SK-N-SH (cell line): Measurements from ENCODE around the gene ISLR. TPM values are rescaled to one million over a fixed set of nuclear protein-coding genes. Genes with fewer than 3 reads are reported as not detected.

Source experiments
- CTCF ChIA-PET: fragments of 300-600, 350-600 bp; formaldehyde crosslinking; extraction: SDS; loops from one replicate; lab custom pipeline; 2021; lab: Yijun Ruan, JAX
- POLR2A ChIA-PET: fragments of 350-600 bp; sonication (Branson Sonifier 250); formaldehyde crosslinking; extraction: SDS; loops from one replicate; lab custom pipeline; 2020; ENCODE audit warnings: antibody characterized with exemption, inconsistent platforms; lab: Yijun Ruan, JAX
- DNase-seq: peaks from one replicate; pipeline ENCODE4 v3.0.0; 2012
- H2AFZ ChIP-seq: fragments of 200-600 bp; sonication (generic); 2 replicates; pipeline ENCODE4 v1.8.1; 2016; ENCODE audit warnings: antibody characterized with exemption, mild to moderate bottlenecking, low read depth
- H3F3A ChIP-seq: fragments of 200-600 bp; sonication (generic); replicated peaks from 2 replicates; pipeline ENCODE3; 2016; ENCODE audit warnings: antibody characterized with exemption, mild to moderate bottlenecking; ENCODE audit not compliant: insufficient read depth
- H3K27ac ChIP-seq, 2 experiments: fragments of 200-500 bp in 1 of 2; fragments of 200-600 bp in 1 of 2; sonication (Bioruptor generic) in 1 of 2; sonication (generic), shearing (Covaris generic) in 1 of 2; 2 replicates each; pipeline versions ENCODE4 v1.5.1 to v1.6.1; 2014 to 2016; ENCODE audit warnings: low read depth in 2 of 2, inconsistent platforms in 1 of 2, low read length in 1 of 2, mild to moderate bottlenecking in 1 of 2, mixed read lengths in 1 of 2
- H3K27me3 ChIP-seq: fragments of 200-600 bp; sonication (generic), shearing (Covaris generic); 2 replicates; pipeline ENCODE4 v1.6.1; 2016; ENCODE audit warnings: mixed run types; ENCODE audit not compliant: insufficient read depth
- H3K36me3 ChIP-seq, 2 experiments: fragments of 200-500 bp in 1 of 2; fragments of 200-600 bp in 1 of 2; sonication (Bioruptor generic) in 1 of 2; sonication (generic) in 1 of 2; replicated peaks in 1 of 2; 2 replicates each; pipeline versions ENCODE3 to v1.5.1; 2014 to 2016; ENCODE audit warnings: low read length in 1 of 2, mild to moderate bottlenecking in 1 of 2; ENCODE audit not compliant: insufficient read depth in 2 of 2, control insufficient read depth in 1 of 2
- H3K4me1 ChIP-seq, 2 experiments: fragments of 200-500 bp in 1 of 2; fragments of 200-600 bp in 1 of 2; sonication (Bioruptor generic) in 1 of 2; sonication (generic), shearing (Covaris generic) in 1 of 2; 2 replicates each; pipeline versions ENCODE4 v1.5.1 to v1.6.1; 2014 to 2016; ENCODE audit warnings: low read depth in 1 of 2, low read length in 1 of 2, mixed run types in 1 of 2; ENCODE audit not compliant: insufficient read depth in 2 of 2, control insufficient read depth in 1 of 2
- H3K4me2 ChIP-seq: fragments of 200-600 bp; sonication (generic), shearing (Covaris generic); 2 replicates; pipeline ENCODE4 v1.6.1; 2017; ENCODE audit warnings: mixed run types
- H3K4me3 ChIP-seq, 2 experiments: fragments of 200-500 bp in 1 of 2; fragments of 200-600 bp in 1 of 2; sonication (Bioruptor generic) in 1 of 2; sonication (generic), shearing (Covaris generic) in 1 of 2; 2 replicates each; pipeline versions ENCODE4 v1.5.1 to v1.8.1; 2014 to 2016; ENCODE audit warnings: low read depth in 2 of 2, inconsistent platforms in 1 of 2, low read length in 1 of 2, mild to moderate bottlenecking in 1 of 2, mixed read lengths in 1 of 2, moderate library complexity in 1 of 2
- H3K79me2 ChIP-seq: fragments of 200-600 bp; sonication (generic); 2 replicates; pipeline ENCODE4 v1.8.1; 2017; ENCODE audit warnings: mild to moderate bottlenecking; ENCODE audit not compliant: insufficient read depth
- H3K9ac ChIP-seq: fragments of 200-600 bp; sonication (generic); 2 replicates; pipeline ENCODE4 v1.6.1; 2017; ENCODE audit warnings: mixed run types
- H3K9me2 ChIP-seq: fragments of 200-600 bp; sonication (generic); 2 replicates; pipeline ENCODE4 v1.6.1; 2017; ENCODE audit warnings: mixed run types
- H3K9me3 ChIP-seq: fragments of 200-600 bp; sonication (generic); 2 replicates; pipeline ENCODE4 v1.6.1; 2017; ENCODE audit warnings: mixed run types, mild to moderate bottlenecking, moderate library complexity
- H4K20me1 ChIP-seq: fragments of 200-600 bp; sonication (generic); 2 replicates; pipeline ENCODE4 v1.6.1; 2017; ENCODE audit warnings: mild to moderate bottlenecking, mixed run types; ENCODE audit not compliant: insufficient read depth
- CHD2 ChIP-seq: fragments of 150-350 bp; IDR thresholded peaks from 2 replicates; pipeline ENCODE4 v1.6.1; 2018; ENCODE audit warnings: low read length; ENCODE audit not compliant: partially characterized antibody
- ELF1 ChIP-seq: IDR thresholded peaks from 2 replicates; pipeline ENCODE4 v1.4.0; 2012
- EZH2phosphoT487 ChIP-seq: fragments of 200-600 bp; sonication (generic); IDR thresholded peaks from 2 replicates; pipeline ENCODE4 v1.6.1; 2017; ENCODE audit warnings: low read depth, mixed run types, mild to moderate bottlenecking, antibody characterized with exemption, moderate library complexity, borderline replicate concordance
- FOSL2 ChIP-seq: IDR thresholded peaks from 2 replicates; pipeline ENCODE4 v1.4.0; 2012; ENCODE audit warnings: low read depth, mild to moderate bottlenecking, moderate library complexity, borderline replicate concordance
- FOXJ3 ChIP-seq: sonication (generic); formaldehyde crosslinking; IDR thresholded peaks from 2 replicates; pipeline ENCODE4 v1.5.1; 2020; ENCODE audit warnings: mild to moderate bottlenecking, missing genetic modification reagents
- GABPA ChIP-seq: IDR thresholded peaks from 2 replicates; pipeline ENCODE4 v1.4.0; 2012; ENCODE audit warnings: low read depth, mild to moderate bottlenecking
- GATA2 ChIP-seq: sonication (generic); formaldehyde crosslinking; IDR thresholded peaks from 2 replicates; pipeline ENCODE4 v1.5.0; 2020; ENCODE audit warnings: mild to moderate bottlenecking, missing genetic modification reagents
- JUND ChIP-seq: IDR thresholded peaks from 2 replicates; pipeline ENCODE4 v1.4.0; 2012
- MEF2A ChIP-seq: IDR thresholded peaks from 2 replicates; pipeline ENCODE4 v1.4.0; 2012; ENCODE audit warnings: low read depth, borderline replicate concordance
- MXI1 ChIP-seq: IDR thresholded peaks from 2 replicates; pipeline ENCODE4 v1.6.1; 2012; ENCODE audit warnings: mild to moderate bottlenecking, low read depth, low read length, improper control_type of control experiment
- NFIC ChIP-seq: IDR thresholded peaks from 2 replicates; pipeline ENCODE4 v1.4.0; 2012; ENCODE audit warnings: borderline replicate concordance
- NRF1 ChIP-seq: IDR thresholded peaks from 2 replicates; pipeline ENCODE4 v1.6.1; 2012; ENCODE audit warnings: low read depth, mild to moderate bottlenecking, low read length
- RAD21 ChIP-seq: IDR thresholded peaks from 2 replicates; pipeline ENCODE4 v1.6.1; 2012; ENCODE audit warnings: mild to moderate bottlenecking, low read length
- RCOR1 ChIP-seq: fragments of 150-350 bp; IDR thresholded peaks from 2 replicates; pipeline ENCODE4 v1.6.1; 2017; ENCODE audit warnings: antibody characterized with exemption, low read length
- REST ChIP-seq: IDR thresholded peaks from 2 replicates; pipeline ENCODE4 v1.6.1; 2012; ENCODE audit warnings: mild to moderate bottlenecking, low read depth, low read length, moderate library complexity
- RFX5 ChIP-seq: IDR thresholded peaks from 2 replicates; pipeline ENCODE4 v1.6.1; 2012; ENCODE audit warnings: mild to moderate bottlenecking, improper control_type of control experiment, low read length
- RXRA ChIP-seq: IDR thresholded peaks from 2 replicates; pipeline ENCODE4 v1.4.0; 2012; ENCODE audit warnings: low read depth, mild to moderate bottlenecking, borderline replicate concordance
- SMC3 ChIP-seq: IDR thresholded peaks from 2 replicates; pipeline ENCODE4 v1.6.1; 2012; ENCODE audit warnings: low read depth, low read length, improper control_type of control experiment
- TCF12 ChIP-seq: IDR thresholded peaks from 2 replicates; pipeline ENCODE4 v1.4.0; 2012
- USF1 ChIP-seq: IDR thresholded peaks from 2 replicates; pipeline ENCODE4 v1.4.0; 2012; ENCODE audit warnings: low read depth, borderline replicate concordance
- ZBTB33 ChIP-seq: IDR thresholded peaks from 2 replicates; pipeline ENCODE4 v1.4.0; 2012; ENCODE audit warnings: low read depth, borderline replicate concordance
- WGBS: methylation state at CpG from one replicate; pipeline ENCODE4 v1.1.6; 2017; ENCODE audit warnings: low lambda C conversion rate; 5-methylcytosine and 5-hydroxymethylcytosine counted together
- polyA plus RNA-seq, 3 experiments: library from polyadenylated mRNA; depleted of rRNA; stranded (reverse); fragments of >200 nt; gene quantifications; 2 replicates each; pipeline ENCODE4 v1.2.3, GENCODE V29; 2012
- TF ChIP-seq, protein P1 (sequence below): fragments of 150-350 bp; IDR thresholded peaks from 2 replicates; pipeline ENCODE4 v1.6.1; 2016; ENCODE audit warnings: mild to moderate bottlenecking, low read depth, low read length
- TF ChIP-seq, protein P2 (sequence below): IDR thresholded peaks from 2 replicates; pipeline ENCODE4; 2012
- TF ChIP-seq, protein P3 (sequence below): IDR thresholded peaks from 2 replicates; pipeline ENCODE4 v1.4.0; 2012; ENCODE audit warnings: low read depth

The ISLR gene
- polyA plus RNA-seq, 1 of the 3 experiments (the other 2 are of a cell fraction): 7.3 TPM

DNA sequence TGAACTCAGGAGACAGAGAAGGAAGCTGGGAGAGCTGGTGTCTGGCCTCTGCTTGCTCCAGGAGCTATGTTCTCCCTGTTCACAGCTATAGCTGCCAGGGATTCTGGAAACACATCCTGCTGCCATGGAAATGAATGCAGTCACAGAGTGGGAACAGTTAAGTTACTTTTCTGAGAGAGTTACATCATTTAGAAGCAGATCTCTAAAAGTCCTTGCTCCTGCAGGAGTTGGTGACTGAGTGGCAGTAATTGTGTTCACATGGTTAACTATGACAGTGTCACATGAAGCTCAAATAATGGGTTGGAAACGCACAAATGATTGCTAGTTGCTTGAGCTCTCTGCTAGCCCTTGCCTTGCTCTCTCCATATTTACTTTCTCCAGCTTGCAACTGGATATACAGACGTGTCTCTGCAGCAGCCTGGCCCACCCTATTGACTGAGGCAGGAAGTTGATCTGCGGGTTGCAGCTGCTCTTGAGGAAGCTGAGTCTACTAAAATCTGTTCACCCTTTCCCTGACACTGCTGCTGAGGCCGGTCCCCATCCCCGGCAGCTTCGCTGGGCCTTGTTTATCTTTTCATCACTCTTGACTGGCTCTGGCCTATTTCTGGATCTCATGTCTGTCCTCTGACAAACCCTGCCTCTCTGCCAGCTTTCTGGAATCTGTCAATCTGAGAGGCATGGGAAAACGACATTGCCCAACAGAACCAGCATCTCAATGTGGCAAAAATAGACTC, 16.7 kb upstream of the ISLR start:
- H3K4me3 ChIP-seq: 0 out of 4 replicates have a peak overlapping the region, but pooled peaks of 1 of the 2 experiments have one; percentile 10
- peak; percentile 79 for DNase-seq
- no peaks in the 10 kb centered on the region for H3K9me3 ChIP-seq
- H3K36me3 ChIP-seq: no peaks in the 10 kb centered on the region
- CTCF ChIA-PET: interaction anchor here (1.1 to 7.7 kb wide), 10 partner anchors 12 to 164 kb away, joined by 3 to 39 read pairs (median 6); partner anchors contain the start of gene ISLR
- peak overlapping the region; percentile 72; the same call in 1 of the 2 replicates for H2AFZ ChIP-seq
- H3K27me3 ChIP-seq: no peaks in the 10 kb centered on the region
- H3K27ac ChIP-seq: peak overlapping the region; percentile 82 to 93
- peaks cover 13% of the 10 kb centered on the region for H3F3A ChIP-seq
- POLR2A ChIA-PET: interaction anchor here (1.4 to 1.8 kb wide), 3 partner anchors 14 to 31 kb away, joined by 4 to 11 read pairs (median 4); no protein-coding TSS in a partner anchor
- H3K4me1 ChIP-seq: peaks cover 12 to 30% of the 10 kb centered on the region in 2 experiments; a peak in 3 of 4 replicates
- H3K9me2 ChIP-seq: no peaks in the 10 kb centered on the region
- peak overlapping the region; percentile 38; the same call in 1 of the 2 replicates for H3K9ac ChIP-seq
- H3K79me2 ChIP-seq: no peaks in the 10 kb centered on the region
- peak overlapping the region; percentile 57 for H3K4me2 ChIP-seq
- H4K20me1 ChIP-seq: no peaks in the 10 kb centered on the region
- WGBS: 13% methylated on average over 7 of the region's 7 CpGs
- TF ChIP-seq JUND (peak; percentile 31; the same call in 1 of the 2 replicates), RCOR1 (peak; percentile 96), EZH2phosphoT487 (no peak), RXRA (0 out of 2 replicates have a peak, but pooled peaks have one; percentile 43), TCF12 (peak; percentile 95), FOSL2 (no peak), RAD21 (0 out of 2 replicates have a peak, but pooled peaks have one; percentile 21), REST (no peak), MXI1 (peak; percentile 89), ELF1 (no peak), MEF2A (peak; percentile 57; the same call in 1 of the 2 replicates), ZBTB33 (no peak), RFX5 (no peak), USF1 (0 out of 2 replicates have a peak, but pooled peaks have one; percentile 12), FOXJ3 (CRISPR knock-in tag) (peak; percentile 67; the same call in 1 of the 2 replicates), SMC3 (no peak), GABPA (no peak), CHD2 (peak; percentile 86), NFIC (peak; percentile 71), NRF1 (no peak), GATA2 (CRISPR knock-in tag) (peak; percentile 97)
- TF ChIP-seq, protein P1, sequence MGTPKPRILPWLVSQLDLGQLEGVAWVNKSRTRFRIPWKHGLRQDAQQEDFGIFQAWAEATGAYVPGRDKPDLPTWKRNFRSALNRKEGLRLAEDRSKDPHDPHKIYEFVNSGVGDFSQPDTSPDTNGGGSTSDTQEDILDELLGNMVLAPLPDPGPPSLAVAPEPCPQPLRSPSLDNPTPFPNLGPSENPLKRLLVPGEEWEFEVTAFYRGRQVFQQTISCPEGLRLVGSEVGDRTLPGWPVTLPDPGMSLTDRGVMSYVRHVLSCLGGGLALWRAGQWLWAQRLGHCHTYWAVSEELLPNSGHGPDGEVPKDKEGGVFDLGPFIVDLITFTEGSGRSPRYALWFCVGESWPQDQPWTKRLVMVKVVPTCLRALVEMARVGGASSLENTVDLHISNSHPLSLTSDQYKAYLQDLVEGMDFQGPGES: no peak
- TF ChIP-seq, protein P2, sequence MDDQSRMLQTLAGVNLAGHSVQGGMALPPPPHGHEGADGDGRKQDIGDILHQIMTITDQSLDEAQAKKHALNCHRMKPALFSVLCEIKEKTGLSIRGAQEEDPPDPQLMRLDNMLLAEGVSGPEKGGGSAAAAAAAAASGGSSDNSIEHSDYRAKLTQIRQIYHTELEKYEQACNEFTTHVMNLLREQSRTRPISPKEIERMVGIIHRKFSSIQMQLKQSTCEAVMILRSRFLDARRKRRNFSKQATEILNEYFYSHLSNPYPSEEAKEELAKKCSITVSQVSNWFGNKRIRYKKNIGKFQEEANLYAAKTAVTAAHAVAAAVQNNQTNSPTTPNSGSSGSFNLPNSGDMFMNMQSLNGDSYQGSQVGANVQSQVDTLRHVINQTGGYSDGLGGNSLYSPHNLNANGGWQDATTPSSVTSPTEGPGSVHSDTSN: peak; percentile 90
- TF ChIP-seq, protein P3, sequence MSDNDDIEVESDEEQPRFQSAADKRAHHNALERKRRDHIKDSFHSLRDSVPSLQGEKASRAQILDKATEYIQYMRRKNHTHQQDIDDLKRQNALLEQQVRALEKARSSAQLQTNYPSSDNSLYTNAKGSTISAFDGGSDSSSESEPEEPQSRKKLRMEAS: no peak
